ENCODE results near the gene CIAO3. TPM values are rescaled to one million over a fixed set of nuclear protein-coding genes. Genes with fewer than 3 reads are reported as not detected.
A peak's percentile ranks its signal among the peaks of the same experiment; 100 is the strongest.

The CIAO3 gene
- total RNA-seq, 2 donors from 2014 or later, result 41.4 to 43.3 TPM

GRCh38 chr16:752007-752312, 11.2 kb upstream of the CIAO3 start:
- H3K4me1 ChIP-seq (ENCODE audit: control insufficient read depth, insufficient read depth, low read length), result no peaks in the 10 kb centered on the region
- H3K9me3 ChIP-seq (ENCODE audit: control insufficient read depth, low read length), result no peaks in the 10 kb centered on the region
- Mint-ChIP-seq H3K27me3 (ENCODE audit: insufficient read depth) (peaks cover 18% of the 10 kb centered on the region), H3K9me3 (peaks cover 5% of the 10 kb centered on the region), H3K4me3 (peak overlapping the region; percentile 8), H3K27ac (no peak overlapping the region), H3K36me3 (ENCODE audit: low read depth) (no peaks in the 10 kb centered on the region), H3K4me1 (peaks cover 13% of the 10 kb centered on the region)
- H3K36me3 ChIP-seq (ENCODE audit: control insufficient read depth, insufficient read depth, low read length), result no peaks in the 10 kb centered on the region
- no peak overlapping the region for H3K27ac ChIP-seq (ENCODE audit: low read depth, low read length)
- no peak for TF ChIP-seq CTCF (conservative IDR thresholded peaks at IDR 0.05)
- no peaks in the 10 kb centered on the region for H3K27me3 ChIP-seq (ENCODE audit: control insufficient read depth, insufficient read depth, low read length, poor library complexity, severe bottlenecking)
- no peak overlapping the region for H3K4me3 ChIP-seq (ENCODE audit: low read length)
- peak; percentile 59 for DNase-seq
- WGBS, 2 experiments (ENCODE audit: insufficient coverage in 1 of 2, insufficient read length in 1 of 2), result 39 to 53% methylated on average over 7 to 10 of the region's 10 CpGs
- H3K9ac ChIP-seq (ENCODE audit: extremely low read depth, low read length, poor library complexity, severe bottlenecking), result no peak overlapping the region

- Histone ChIP-seq H3K36me3 (ENCODE audit: control insufficient read depth, insufficient read depth, low read length) (no peaks in the 10 kb centered on the region), H3K9ac (ENCODE audit: extremely low read depth, low read length, poor library complexity, severe bottlenecking) (no peak overlapping the region), H3K9me3 (ENCODE audit: control insufficient read depth, low read length) (no peaks in the 10 kb centered on the region), H3K27me3 (ENCODE audit: control insufficient read depth, insufficient read depth, low read length, poor library complexity, severe bottlenecking) (no peaks in the 10 kb centered on the region), H3K4me3 (ENCODE audit: low read length) (no peak overlapping the region), H3K27ac (ENCODE audit: low read depth, low read length) (no peak overlapping the region), H3K4me1 (ENCODE audit: control insufficient read depth, insufficient read depth, low read length) (no peaks in the 10 kb centered on the region)
- no peaks in the 10 kb centered on the region for H3K36me3 Mint-ChIP-seq (ENCODE audit: low read depth)
- no peak overlapping the region for H3K27ac Mint-ChIP-seq
- no peak overlapping the region for H3K4me3 Mint-ChIP-seq
- peaks cover 2% of the 10 kb centered on the region for H3K9me3 Mint-ChIP-seq
- H3K4me1 Mint-ChIP-seq, result peaks cover 13% of the 10 kb centered on the region
- DNase-seq, result no peak
- peaks cover 15% of the 10 kb centered on the region for H3K27me3 Mint-ChIP-seq (ENCODE audit: insufficient read depth)
- TF ChIP-seq CTCF (conservative IDR thresholded peaks at IDR 0.05), result no peak
- WGBS, 2 experiments (ENCODE audit: insufficient coverage in 1 of 2, insufficient read length in 1 of 2), result 74 to 76% methylated on average over 27 to 35 of the region's 39 CpGs
Observed at GRCh38 chr16:751152-752006, 10.6 kb upstream of the CIAO3 start.

GRCh38 chr16:750485-750884, 9.7 kb upstream of the CIAO3 start:
- H3K27ac Mint-ChIP-seq, result no peak overlapping the region

More at GRCh38 chr16:750485-750884, 9.7 kb upstream of the CIAO3 start:
- H3K4me3 Mint-ChIP-seq, result no peak overlapping the region
- peaks cover 13% of the 10 kb centered on the region for H3K4me1 Mint-ChIP-seq
- no peaks in the 10 kb centered on the region for H3K4me1 ChIP-seq (ENCODE audit: control insufficient read depth, insufficient read depth, low read length)
- 76 to 86% methylated on average over 9 of the region's 9 CpGs for WGBS, 2 experiments (ENCODE audit: insufficient coverage in 1 of 2, insufficient read length in 1 of 2)
- no peak for TF ChIP-seq CTCF (conservative IDR thresholded peaks at IDR 0.05)
- H3K4me3 ChIP-seq (ENCODE audit: low read length), result no peak overlapping the region
- no peak for DNase-seq
- H3K27me3 ChIP-seq (ENCODE audit: control insufficient read depth, insufficient read depth, low read length, poor library complexity, severe bottlenecking), result no peaks in the 10 kb centered on the region
- H3K9ac ChIP-seq (ENCODE audit: extremely low read depth, low read length, poor library complexity, severe bottlenecking), result no peak overlapping the region
- no peak overlapping the region for H3K27ac ChIP-seq (ENCODE audit: low read depth, low read length)
- H3K9me3 Mint-ChIP-seq, result no peaks in the 10 kb centered on the region
- no peaks in the 10 kb centered on the region for H3K36me3 ChIP-seq (ENCODE audit: control insufficient read depth, insufficient read depth, low read length)
- H3K36me3 Mint-ChIP-seq (ENCODE audit: low read depth), result no peaks in the 10 kb centered on the region
- H3K27me3 Mint-ChIP-seq (ENCODE audit: insufficient read depth), result peaks cover 11% of the 10 kb centered on the region
- no peaks in the 10 kb centered on the region for H3K9me3 ChIP-seq (ENCODE audit: control insufficient read depth, low read length)
